NCI-H2171 treated with DMSO at 0.1 percent for 48 hours (cell line): Measurements from ENCODE around the gene MRPL11.
A peak's percentile ranks its signal among the peaks of the same experiment; 100 is the strongest.

Source experiments
- DNase-seq: peaks from one replicate; lab custom pipeline; 2025; lab: John Stamatoyannopoulos, UW

Gene MRPL11

DNA sequence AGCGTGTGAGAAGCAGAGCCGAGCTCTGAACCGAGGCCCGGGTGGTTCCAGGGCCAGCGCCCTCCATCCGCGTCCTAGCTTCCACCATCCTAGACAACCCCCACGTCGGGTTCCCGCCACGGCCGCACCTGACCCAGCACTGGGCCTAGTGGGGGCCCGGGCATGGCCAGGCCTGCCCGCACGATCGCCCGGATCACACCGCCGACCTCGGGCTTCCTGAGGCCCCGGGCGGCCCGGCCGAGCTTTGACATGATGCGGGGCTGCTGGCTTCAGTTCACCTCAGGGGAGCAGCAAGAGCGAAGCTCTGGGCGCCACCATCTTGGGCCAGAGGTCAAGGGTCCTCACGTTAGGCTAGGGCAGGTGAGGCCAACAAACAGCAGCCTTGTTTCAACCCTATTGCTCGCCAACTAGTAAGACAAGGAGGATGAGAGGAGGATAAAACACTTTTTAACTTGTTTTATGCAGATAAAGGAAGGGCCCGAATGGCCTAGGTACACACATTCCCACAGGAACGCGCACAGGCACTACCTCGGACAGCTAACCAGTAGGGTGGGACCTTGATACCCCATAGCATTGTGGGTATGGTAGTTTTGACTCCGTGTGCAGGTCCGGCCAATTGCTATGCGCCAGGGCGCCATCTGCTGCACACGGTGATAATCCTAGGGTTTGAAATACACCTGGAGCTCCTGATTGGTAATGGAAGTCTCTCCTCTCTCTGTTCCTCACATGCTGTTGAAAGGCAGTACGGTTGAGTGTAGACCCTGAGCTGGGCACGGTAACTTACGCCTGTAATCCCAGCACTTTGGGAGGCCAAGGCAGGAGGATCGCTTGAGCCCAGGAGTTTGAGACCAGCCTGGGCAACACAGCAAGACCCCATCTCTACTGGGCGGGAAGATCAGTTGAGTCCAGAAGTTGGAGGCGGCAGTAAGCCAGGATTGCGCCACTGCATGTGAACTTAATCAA is at the start of gene MRPL11:
Gene MRPL11, minus strand, starts transcription at position 345 of the 963 bp plus-strand sequence. Its CDS starts 94 bp downstream, at position 251.
- peak; percentile 98 for DNase-seq

DNA sequence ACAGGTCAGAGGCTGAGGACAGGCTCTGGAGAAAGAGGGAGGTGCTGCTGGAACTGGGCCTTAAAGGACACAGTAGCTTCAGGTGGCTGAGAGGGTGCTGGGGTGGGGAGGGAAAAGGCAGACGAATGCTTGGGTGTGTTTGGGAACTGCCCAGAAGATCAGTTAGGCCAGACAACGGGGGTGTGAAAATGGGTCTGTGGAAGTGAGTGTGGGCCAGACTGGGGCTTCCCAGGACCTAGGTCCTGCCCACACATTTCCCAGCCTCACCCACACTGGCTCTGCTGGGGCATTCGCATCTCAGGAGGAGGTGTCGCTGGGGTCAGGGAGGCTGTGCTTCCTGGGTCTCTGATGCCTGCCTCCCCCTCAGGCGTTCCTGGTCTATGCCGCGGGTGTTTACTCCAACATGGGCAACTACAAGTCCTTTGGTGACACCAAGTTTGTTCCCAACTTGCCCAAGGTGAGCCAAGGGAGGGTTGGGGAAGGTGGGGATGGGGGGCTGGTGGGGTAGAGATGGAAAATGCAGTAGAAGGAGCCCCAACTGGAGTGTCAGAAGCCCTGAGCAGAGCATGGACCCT is 46.2 kb upstream of the MRPL11 start:
- DNase-seq = no peak

DNA sequence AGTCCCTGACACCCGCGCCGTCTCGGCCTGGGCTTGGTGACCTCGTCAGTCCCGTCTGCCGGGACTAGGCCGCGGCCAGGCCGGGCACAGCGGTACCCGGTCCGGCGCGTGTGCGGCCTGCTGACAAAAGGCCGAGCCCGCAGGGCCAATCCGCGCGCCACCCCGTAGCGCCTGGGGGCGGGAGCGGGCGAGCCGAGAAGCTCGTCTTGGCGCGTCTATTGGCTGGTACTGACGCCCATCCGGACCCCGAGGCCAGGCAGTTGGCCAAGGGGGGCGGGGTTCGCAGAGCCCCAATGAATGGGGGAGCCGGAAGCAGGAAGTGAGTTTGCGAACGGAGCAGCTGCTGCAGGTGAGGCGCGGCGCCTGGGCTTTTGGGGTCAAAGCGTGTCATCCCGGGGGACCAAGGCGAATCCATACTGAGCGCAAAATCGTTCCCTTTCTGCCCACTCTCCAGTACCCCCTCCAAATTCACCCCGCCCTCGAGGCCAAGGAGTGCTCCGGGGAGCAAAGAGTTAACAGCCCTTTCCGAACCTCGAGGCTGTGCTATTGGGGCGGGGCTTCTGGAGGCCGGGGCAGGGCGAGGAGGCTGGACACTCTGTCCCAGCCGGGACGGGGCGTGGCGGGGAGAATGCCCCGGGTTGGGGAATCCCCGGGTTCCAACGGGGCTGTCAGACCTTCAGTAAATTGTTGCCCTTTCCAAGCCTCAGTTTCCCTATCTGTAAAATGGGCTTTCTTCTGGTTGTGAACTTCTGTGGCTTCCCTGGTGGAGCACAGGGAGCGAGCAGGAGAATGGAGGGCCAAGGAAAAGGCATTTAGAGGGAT is 41.7 kb upstream of the MRPL11 start, which contains the start of gene DPP3:
Gene DPP3, plus strand, starts transcription at position 318 of the 822 bp plus-strand sequence. CDS start 1,767 bp downstream, outside the sequence.
- peak; percentile 97 for DNase-seq

DNA sequence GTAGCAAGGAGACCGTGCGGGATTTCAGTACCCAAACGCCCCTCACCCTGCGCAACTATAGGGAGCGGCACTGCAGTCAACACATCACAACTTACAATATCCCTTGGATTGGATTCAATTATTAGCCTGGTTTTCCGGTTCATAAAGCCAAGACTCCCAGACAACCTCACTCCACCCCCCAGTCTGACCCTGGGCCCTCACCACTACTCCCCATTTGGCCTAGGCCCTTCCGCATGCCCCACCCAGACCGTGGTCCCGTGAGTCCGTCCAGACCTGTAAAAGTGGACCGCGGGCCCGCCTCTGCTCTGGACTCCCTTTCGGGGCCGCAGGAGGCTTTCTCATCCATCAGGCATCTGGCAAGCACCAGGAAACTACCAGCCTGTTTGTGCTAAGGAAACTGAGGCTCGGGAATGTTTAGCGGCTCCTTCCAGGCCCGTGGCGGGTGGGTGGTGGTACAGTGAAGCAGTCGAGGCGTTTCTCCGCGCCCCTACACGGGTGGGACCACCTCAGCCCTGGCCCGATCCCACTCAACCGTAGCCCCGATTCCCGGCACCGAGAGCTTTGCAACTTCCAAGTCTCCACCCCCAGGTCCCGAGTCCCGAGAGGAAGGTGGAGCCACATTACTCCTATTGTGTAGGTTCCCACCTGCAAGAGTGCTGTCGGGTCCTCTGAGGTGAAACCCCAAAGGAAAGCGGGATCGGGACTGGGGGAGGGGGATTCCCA is 40.9 kb upstream of the MRPL11 start:
- DNase-seq = peak; percentile 91

DNA sequence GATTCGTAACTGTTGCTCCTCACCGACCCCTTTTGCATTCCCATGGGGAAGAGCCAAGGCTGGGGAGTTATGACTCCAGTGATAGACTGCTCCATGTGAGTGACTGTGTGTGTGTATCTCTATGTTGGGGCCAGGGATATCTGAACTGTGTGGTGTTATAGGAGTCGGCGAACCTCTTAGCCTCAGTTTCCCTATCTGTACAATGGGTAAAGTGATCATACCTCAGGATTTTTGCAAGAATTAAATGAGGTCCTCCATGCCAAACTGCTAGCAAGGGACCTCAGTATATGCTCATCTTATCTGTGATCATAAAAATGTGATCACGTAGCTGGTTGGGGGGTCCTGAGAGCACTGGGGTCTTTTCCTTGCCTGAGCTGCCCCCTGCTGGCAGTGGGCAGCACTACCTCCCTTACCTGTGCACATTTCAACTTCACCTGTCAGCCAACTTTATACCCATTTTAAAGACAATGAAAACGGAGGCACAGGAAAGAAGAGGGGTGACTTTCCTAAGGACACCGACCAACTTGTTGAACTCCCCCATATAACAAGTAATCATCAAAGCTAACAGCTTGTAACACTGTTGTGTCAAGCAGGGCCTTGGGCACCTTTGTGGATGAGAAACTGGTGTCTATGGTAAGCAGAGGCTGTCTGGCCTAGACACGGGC is 40.2 kb upstream of the MRPL11 start:
- DNase-seq = peak; percentile 48

DNA sequence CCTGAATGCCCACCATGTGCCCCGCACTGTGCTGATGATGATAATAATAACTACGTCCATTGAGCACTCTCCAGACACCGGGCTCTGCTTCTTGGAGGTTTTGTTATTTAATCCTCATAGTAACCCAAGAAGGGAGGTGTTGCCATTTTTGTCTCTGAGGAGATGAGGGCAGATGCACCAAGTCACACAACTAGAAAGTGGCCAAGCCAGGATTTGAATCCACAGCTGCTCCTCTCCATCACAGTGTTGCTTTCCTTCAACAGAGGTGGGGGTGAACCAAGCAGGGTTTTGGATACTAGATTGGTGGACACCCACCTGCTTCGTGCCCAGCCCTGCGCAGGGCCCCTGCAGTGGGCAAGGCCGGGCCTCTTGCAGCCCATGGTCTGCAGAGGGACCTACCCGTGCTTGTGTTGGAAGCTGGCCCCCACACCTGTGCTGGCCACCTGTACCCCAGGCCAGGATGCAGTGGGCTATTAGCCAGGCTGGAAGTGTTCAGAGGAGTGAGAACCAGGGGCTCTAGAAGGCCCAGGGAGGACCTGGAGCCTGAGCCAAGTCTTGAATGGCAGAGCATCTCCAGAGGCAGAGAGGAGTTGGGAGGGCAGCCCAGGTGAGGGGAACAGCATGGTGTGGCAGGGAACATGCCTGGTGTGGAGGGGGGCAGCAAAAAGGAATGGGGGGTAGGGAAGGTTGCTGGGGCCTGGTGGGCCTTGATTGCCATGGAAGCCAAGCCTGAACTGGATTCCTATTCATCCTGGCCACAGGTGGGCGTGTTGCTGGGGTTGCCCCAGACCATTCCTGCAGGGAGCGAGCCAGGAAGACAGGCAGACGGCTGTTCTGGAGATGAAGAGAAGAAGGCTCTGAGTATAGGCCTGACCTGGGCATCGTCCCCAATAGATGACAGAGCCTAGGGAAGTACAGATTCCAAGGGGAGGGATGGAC is 38.9 kb upstream of the MRPL11 start:
- no peak for DNase-seq

DNA sequence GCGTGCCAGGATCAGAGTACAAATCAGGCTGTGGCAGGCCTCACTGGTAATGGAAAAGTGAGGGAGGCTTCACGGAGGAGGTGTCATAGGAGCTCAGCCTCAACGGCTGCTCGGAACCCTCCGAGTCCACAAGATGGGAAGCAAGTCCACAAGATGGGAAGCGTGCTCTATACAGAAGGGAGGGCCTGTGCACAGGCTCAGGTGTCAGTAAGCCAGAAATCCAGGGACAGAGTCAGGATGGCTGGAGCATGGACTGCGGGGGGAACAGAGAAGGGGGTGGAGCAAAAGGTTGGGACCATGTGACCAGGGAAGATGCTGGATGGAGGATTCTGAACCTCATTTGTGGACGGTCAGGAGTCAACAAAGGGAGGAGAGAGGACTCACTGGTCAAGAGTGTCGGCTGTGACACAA is 38.2 kb upstream of the MRPL11 start:
- peak; percentile 22 for DNase-seq

DNA sequence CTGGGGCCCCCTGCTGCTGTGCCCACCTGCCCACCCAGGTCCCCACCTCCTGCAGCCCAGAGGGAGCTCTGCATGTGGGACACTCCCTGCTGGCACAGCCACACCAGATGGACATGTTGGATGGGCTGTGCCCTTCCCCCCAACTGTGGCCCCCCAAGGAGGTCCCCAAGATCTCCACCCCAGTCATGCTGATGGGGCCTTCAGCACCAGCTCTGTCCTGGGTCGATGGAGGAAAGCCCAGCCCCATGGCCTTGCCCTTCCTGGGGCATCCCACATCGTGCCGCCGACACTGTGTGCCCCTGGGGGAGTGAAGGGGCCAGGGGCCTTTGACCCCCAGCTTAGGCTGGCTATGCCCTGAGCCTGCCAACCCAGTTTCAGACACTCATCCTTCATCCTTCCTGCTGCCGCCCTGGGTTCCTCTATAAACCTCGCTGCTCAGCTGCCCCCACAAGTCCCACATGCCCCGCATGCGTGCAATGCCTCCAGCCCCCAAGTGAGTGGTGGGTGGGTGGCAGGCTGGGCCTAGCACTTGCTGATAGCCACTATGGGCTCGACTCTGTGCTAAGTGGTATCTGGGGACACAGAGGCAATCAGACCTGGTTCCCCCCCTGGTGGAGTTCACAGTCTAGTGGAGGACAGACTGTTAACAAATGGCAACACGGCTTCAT is 37.7 kb upstream of the MRPL11 start:
- no peak for DNase-seq

DNA sequence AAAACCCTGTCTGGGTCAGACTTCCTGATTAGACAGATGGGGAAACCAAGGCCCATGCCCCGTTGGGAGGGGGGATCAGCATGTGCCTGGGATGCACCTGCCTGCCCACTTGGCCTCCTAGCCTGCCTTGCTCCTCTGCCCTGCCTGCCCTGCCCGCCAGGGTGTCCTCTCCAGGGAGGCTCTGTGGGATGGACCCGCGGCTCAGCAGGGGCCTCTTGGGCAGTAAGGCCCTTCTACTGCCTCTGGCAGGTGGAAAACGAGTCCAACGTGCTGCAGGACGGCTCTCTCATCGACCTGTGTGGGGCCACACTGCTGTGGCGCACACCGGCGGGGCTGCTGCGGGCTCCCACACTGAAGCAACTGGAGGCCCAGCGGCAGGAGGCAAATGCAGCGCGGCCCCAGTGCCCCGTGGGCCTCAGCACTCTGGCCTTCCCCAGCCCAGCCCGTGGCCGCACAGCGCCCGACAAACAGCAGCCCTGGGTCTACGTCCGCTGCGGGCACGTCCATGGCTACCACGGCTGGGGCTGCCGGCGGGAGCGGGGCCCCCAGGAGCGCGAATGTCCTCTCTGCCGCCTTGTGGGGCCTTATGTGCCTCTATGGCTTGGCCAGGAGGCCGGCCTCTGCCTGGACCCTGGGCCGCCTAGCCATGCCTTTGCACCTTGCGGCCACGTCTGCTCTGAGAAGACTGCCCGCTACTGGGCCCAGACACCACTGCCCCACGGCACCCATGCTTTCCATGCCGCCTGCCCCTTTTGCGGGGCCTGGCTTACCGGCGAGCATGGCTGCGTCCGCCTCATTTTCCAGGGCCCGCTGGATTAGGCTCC is 36.9 kb upstream of the MRPL11 start:
- DNase-seq = no peak

DNA sequence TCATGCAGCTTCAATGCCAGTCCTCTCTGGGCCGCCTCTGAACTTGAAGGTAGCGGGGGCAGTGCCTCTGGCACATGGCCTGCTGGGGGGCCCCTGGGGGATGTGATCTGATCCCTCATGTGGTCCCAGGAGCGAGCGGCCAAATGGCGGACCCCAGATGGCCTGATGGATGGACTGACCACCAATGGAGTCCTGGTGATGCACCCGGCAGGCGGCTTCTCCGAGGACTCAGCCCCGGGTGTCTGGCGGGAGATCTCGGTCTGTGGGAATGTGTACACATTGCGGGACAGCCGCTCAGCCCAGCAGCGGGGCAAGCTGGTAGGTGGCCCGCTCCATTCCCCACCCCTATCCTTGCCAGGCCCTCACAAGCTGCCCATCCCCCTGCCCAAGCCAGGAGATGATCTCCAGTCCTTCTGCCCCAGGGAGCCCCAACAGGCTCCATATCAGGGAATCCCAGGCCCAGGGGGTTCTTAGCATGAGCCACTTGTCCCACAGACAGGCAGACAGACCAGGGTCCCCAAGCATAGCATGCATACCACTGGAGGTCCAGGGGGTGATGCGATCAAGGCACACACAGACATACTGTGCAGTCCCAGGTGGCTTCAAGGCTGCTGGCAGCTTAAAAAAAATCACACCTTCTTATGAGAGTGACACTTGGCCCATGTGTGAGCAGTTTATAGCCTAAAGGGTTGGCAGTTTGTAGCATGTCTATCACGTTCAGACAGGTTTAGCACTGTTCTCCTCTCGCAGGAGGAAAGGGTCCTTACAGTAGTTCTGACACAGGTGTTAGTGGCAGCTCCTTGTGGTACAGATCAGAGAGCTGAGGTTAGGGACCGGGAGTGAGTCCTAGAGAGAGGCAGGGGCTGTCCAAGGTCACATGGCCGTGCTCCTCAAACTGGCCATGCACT is 35.2 kb upstream of the MRPL11 start:
- no peak for DNase-seq

DNA sequence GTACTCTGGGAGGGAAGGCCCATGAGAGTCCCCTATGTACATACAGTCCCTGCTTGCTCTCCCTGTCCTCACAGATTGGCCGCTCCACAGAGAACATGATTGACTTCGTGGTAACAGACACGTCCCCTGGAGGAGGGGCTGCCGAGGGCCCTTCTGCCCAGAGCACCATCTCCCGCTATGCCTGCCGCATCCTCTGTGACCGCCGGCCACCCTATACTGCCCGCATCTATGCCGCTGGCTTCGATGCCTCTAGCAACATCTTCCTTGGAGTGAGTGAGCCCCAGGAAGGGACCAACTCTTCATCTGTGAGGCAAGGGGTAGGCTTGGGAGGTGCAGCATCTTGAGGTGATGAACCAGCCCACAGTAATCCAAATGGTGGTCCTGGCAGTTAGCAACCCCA is 34.5 kb upstream of the MRPL11 start:
- DNase-seq = no peak

DNA sequence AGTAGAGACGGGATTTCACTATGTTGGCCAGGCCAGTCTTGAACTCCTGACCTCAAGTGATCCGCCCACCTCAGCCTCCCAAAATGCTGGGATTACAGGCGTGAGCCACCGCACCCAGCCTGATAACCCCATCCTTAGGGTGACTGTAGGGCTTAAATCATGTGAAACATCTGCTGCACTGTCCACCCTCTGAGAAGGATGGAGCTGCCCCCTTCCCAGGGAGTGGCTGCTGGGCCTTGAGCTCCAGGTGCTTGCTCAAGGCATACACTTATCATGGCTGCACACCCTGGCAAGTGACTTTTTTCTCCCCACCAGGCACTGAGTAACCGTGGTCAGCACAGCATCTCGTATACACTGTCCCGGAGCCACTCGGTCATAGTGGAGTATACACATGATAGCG is 33.4 kb upstream of the MRPL11 start:
- DNase-seq = no peak

DNA sequence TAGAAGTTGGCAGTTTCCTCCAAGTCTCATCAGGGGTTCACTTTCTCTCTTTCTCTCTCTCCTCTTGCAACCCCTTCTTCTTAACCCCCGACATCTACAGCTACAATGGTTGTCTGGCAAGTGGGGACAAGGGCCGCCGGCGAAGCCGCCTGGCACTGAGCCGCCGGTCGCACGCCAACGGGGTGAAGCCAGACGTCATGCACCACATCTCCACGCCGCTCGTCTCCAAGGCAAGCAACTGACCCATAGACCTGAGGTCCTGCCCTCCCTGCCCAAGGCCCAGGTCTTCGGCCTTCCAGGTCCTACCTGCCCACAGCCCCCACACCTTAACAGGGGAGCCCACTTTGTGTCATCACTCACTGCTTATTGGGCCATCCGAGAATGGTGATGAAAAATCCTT is 32.5 kb upstream of the MRPL11 start:
- DNase-seq = no peak

DNA sequence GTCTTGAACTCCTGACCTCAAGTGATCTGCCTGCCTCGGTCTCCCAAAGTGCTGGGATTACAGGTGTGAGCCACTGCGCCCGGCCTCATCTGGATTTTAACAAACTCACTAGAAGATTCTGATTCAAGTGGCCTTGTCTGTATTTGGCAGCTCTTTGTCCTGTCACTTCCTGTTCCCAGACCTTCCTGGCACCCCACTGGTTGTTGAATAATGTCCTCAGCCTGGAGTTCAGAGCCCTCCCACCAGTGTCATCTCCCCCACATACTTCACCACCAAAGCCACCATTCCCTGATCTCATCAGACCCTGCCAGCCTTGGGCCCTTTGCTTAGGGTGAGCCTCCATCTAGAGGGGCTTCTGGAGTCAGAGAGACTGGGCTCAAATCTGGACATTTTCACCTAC is 31.4 kb upstream of the MRPL11 start:
- no peak for DNase-seq

DNA sequence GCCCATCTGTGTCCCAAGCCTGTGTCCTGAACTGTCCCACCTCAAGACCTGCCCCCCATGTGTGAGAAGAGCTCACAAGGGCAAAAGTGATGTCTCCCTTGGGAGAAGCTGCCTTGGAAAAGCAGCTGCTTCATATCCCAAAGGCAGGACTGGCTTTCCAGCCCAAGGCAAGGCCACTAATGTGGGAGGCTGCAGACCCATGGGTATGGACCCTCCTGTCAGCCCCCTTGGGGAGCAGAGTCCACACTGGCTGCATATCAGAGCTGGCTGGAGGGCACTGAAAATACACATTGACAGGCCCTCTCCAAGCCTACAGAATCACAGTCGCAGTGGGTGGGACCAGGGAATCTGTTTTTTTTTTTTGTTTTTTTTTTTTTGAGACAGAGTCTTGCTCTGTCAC is 30.8 kb upstream of the MRPL11 start:
- DNase-seq = no peak

DNA sequence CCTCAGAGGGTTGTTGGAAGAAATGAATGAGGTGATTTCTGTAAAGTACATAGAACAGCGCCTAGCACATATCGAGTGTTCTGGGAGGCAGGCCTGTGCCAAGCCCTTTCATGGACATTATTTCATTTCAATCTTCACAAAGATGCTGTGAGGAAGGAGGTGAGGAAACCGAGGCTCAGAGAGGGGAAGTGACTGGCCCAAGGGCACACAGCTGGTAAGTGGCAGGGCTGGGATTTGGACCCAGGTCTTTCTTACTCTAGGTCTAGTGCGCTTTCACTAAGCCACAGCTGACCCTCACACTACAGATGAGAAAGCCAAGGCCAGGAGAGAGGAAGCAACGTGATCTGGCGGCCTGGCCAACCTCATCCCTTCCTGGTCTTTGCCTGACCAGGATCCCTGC is 30.0 kb upstream of the MRPL11 start:
- no peak for DNase-seq

DNA sequence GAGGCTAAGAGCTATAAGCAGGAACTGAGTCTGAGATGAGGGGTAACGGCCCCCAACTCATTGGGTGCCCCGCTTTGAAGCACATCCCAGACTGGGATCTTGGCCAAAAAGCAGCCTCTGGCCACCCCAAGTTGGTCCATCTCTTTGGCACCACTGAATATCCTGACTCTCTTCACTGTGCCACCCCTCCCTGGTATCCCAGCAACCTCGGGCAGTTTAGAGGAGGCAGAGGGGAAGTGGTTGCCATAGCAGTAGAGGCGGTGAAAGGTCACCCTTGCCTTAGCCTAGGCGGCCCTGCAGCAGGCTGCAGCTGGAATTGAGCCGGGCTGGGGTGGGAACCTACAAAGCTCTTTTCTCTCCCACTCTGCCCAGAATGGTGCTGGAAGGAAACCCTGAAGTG is 29.1 kb upstream of the MRPL11 start:
- no peak for DNase-seq
